ENCODE data around the gene TCP1.
"Not testable (repeated sequence)": the region's sequence is repeated elsewhere in the genome, so short reads cannot be mapped to it uniquely, and the experiment has no call there.

Gene TCP1

DNA sequence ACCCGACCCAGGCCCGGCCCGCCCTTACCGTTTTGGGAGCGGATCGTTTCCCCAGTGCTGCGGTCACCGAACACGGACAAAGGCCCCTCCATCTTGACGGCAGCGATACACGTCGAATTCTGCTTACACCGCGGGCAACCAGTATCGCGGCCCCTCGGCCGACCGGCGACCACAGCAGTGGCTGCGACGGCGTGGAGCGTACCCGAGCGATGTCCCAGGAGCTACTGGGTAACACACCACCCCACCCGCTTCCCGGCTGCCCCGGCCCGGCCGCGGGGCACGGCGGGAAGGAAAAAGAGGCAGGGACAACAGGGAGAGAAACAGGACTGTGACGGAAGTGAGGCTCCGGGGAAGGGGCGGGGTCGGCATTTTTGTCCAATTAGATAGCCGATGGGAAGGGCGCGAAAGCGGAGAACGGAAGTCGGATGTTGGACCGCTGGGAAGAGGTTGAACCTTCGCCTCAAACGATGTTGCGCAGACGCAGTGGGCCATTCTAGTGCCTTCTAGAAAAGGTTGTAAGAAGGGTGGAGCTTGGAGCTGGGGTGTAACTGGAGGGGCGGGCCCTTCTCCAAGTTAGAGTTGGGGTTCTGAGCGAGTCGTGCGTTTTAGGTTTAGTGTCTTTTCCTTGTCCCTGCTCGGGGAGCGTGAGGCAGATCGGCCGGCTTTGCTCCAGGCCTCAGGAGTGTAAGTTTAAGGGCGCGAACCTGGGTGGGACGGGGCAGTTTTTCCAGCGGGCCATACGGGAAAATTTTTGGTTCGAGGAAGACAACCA lies at the start of gene TCP1:
Gene TCP1, minus strand, starts transcription at position 226 of the 772 bp plus-strand sequence. Its CDS starts 134 bp downstream, at position 92.
- peak; percentile 99 for DNase-seq

DNA sequence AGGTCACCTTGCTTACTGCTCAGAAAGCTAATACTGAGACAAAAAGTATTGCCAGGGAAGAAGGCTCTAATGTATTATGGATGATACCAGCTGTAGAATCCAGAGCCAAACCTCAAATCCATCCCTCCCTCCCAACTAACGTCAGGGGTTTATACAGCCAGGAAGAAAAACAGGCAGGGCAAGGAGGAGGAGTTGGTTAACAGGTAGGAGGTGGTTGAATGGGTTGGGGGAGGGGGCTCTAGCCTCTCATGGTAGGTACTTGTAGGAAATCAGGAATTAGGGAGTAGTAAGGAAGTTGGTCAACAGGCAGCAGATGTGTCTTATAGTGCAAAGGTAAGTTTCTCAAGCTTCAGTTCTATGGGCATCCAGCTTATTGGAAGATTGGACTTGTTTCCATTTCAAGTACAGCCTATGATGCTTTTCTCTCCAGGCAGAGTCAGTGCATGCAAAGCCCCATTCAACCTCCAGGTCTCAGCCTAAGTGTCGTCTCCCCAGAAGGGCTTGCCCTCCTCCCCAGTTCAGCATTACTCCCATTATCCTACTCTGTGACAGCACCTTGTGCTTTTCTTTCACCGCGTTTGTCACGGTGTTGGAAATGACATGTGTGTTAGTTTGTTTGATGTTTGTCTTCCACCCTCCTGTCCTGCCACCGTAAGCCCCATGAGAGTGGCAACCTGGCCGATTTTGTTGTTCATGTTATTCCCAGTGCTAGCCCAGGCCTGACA lies 48.8 kb upstream of the TCP1 start:
- DNase-seq: peak; percentile 42

DNA sequence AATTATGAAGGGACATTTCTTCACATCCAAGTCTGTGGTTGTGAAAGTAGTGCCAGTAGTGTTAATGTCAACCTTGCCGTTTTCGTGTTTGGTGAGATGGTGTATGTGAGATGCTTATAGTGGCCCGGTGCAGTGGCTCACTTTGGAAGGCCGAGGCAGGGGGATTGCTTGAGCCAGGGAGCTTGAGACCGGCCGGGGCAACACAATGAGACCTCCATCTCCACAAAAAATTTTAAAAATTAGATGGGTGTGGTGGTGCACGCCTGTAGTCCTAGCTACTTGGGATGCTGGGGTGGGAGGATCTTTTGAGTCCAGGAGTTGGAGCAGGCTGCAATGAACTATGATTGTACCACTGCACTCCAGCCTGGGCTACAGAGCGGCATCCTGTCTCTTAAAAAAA lies 48.1 kb upstream of the TCP1 start:
- DNase-seq: no peak

DNA sequence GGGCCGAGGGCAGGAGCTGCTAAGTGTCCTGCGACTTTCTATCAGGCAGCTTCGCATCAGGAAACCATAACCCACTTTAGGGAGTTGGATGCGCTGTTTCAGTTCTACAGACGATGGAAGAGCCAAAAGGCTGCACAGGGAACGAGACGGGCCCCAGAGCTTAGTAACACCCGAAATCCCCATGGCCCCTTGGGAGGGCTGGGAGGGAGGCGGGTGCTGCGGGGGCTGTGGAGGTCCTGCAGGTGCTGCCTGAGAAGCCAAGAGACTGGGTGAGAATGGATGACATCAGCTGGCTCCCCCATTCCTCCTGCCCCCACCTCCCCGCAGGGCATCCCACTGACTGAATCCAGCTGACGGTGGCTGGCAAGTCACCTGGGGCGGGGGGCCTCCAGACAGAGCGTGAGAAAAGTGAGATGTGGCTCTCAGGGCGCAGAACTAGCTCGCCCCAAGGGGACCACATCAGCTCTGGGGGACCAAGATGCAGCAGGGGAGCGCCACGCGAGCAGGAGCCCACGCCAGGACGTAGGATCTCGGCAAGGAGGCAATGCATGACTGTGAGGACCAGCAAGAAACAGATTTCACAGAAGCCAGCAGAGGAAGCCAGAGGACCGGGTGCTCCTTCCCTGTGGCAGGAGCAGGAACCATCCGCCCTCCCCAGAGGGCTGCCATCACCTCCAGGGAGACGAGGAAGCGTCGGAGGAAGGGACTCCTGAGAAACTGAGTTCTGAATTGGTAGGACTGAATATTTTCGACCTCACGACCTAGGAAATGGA lies 47.5 kb upstream of the TCP1 start:
- no peak for DNase-seq

DNA sequence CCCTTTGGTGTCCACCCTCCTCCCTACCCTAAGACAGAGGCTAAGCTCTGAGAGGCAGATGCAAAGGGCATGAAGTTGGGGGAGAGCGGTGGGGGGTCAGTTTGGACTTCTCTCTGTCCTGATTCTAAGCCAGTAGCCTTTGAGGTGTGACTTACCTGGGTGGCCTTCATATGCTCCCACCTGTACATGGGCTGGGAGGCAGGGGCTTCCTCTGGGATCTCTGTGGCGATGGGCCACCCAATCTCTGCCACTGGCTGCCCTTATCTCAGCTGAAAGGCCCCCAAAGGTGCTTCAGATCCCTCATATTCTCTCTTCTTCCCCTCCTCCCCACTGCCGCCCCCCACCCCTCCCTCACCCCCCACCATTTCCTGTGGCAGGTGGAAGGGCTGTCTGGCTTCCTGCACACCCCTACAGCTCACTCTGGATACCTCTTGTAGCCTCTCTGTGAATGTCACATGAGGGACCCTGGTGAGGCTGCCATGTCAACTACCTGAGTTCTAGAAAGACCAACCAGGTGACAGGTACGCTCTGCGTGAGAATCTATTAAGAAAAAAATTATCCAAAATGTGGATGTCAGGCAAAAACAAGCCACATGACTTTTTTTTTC lies 44.7 kb upstream of the TCP1 start:
- no peak for DNase-seq

DNA sequence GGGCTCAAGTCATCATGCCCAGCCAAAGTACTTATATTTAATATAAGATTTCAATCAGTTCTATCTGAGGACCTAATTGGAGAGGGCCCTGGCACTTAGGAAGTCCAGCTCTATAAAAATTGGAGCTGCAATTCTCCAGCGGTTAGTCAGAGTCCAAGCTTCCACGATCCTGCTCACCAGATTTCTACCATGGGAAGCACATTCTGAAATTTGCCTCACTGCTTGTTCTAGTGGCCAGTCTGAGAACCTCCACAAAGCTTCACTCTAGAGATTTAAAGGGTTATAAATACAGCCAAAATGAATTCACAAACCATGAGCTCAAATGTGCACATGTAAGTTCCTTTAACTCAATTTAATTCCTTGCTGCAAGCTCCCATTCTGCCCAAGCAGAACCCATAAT lies 44.2 kb upstream of the TCP1 start:
- peak; percentile 22 for DNase-seq

DNA sequence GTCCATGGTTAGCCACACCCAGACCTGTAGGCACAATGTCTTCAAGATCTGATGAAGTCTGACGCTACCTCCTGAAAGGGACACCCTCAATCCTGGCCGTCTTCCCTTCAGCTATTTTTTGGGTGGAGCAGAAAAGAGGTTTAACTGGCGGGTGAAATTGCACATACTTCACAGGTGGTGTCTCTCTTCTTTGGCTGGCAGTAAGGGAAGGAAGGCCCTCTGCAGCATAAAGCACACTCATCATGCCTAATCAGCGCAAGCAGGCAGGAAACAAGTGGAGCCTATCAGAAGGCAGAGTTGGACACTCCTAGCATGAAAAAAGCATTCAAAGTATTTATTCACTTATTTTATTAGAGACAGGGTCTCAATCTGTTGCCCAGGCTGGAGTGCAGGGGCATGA lies 43.5 kb upstream of the TCP1 start:
- DNase-seq: peak; percentile 29

DNA sequence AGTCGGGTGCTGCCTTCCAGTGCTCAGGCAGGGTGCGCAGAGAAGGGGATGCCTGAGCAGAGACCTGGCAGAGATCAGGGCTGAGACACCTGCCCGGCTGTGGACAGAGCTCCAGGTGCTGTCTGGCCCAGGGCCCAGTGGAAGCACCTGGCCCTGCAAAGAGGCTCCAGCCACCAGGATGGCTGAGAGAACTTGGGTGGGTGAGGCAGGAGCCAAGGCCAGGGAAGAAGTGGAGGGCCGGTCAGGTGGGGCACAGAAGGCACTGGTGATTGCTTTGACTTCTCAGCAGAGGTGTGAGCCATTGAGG lies 41.9 kb upstream of the TCP1 start:
- no peak for DNase-seq

DNA sequence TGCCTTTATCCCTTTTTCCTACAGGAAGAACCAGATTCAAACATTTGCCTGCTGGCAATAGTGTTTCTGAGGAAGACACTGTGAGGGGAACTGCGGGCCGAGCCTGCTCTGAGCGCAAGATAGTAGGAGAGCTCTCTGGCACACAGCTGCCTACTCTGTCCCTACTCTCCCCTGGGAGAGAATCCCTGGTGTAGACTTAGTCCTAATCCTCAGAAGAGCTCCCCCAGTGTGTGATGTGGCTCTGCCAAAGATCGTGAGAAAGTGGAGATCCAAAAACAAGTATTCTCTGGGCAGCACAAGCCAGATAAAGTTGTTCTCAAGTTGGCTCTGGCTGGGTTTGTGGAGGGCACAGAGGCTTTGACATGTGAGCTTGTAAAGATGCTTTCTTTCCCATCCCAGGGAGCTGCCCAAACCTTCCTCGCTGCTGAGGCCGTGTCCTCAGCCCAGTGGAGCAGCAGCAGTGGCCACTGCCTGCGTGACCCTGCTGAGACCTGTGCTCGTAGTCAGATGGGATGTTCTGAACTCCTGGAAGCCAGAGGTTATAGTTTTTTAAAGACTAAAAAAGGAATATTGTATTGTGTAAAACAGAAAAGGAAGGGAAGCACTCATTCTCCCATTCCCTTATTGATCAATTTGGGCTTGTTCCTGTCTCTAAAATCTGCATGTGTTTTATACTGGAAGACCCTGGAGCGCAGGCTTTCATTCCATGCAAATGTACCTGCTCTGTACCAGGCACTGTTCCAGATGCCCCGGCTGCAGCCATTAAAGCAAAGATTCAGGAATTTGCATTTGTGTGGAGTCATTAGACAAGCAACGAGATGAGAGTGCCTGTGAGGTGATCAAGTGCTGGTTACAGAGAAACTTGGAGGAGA lies 41.3 kb upstream of the TCP1 start:
- no peak for DNase-seq

DNA sequence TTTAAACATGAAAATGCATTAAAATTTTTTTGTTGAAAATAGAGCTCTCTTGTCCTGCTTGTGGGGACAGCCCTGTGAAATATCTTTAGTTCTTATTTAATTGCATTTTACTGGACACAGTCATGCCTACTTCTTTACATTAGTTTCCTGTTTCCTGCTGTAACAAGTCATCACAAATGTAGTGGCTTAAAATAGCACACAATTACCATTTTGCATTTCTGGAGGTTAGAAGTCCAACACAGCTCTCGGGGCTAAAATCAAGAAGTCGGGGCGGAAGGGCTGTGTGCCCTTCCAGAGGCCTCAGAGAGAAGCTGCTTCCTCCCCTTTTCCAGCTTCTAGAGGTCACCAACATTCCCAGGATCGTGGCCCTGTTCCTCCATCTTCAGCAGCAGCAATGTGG lies 40.1 kb upstream of the TCP1 start:
- no peak for DNase-seq

DNA sequence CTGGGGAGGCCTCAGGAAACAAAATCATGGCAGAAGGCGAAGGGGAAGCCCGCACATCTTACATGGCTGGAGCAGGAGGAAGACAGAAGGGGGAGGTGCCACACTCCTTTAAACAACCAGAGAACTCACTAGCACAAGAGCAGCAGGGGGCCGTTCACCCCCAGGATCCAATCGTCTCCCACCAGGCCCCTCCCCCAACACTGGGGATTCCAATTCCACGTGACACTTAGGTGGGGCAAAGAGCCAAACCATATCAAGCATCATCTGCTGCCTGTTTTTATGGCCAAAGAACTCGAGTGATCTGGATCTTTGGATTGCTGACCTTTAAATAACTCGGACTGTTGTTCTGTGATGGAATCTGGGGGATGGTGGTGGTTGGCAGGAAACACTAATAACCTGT lies 38.7 kb upstream of the TCP1 start:
- no peak for DNase-seq

DNA sequence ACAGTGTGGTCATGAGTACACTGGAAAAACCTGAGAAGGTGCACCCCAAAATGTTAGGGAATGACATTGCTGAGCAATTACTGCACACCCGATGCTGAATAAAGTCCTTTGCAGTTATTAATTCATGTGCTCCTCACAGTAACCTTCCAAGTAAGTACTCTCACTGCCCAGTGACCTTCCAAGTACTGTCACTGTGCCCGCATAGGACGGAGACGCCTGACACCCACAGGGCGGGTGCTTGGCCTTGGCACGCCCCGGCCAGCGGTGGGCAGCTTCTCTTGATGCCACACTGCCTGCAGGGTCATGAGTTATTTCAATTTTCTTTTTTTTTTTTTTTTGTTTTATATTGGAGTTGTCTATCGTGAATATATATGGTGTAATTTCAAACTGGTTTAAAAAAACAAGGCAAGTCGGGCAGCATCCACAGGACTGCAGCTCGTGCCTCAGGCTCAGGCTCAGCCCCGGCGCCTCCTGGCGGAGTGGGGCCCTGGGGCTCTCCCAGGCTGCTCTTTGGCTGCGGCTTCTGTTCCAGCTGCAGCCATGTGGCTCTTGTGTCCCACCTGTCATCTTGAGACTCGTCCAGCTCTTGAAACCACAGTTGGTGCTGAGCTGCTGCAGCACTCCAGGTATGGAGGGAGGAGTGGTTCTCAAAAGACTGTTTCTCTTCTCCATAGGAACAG lies 37.7 kb upstream of the TCP1 start:
- no peak for DNase-seq

DNA sequence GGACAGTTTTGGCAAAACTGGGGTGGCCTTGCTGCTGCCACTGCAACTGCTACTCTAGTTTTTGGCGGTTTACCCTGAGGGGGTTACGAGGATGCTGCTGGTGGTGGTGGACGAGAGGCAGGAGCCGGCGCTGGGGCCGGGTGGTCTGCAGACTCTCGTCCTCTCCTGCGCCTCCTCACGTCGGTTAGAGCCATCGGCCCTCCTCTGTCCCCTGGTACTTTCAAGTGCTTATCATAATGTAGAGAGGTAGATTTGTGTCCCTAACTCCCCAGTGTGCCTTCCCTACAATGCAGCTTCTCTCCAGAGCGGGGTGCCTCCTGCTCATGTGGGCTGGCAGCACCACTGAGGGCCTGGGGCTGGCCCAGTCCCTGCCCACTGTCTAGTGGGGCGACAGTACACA lies 36.6 kb upstream of the TCP1 start:
- DNase-seq: no peak

DNA sequence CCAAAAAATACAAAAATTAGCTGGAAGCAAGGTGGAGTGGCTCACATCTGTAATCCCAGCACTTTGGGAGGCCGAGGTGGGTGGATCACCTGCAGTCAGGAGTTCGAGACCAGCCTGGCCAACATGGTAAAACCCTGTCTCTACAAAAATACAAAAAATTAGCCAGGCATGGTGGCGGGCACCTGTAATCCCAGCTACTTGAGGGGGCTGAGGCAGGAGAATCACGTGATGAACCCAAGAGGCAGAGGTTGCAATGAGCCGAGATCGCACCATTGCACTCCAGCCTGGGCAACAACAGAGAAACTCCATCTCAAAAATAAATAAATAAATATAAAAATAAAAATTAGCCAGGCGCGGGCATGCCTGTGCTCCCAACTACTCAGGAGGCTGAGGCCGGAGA lies 35.3 kb upstream of the TCP1 start:
- DNase-seq: not testable (repeated sequence)

DNA sequence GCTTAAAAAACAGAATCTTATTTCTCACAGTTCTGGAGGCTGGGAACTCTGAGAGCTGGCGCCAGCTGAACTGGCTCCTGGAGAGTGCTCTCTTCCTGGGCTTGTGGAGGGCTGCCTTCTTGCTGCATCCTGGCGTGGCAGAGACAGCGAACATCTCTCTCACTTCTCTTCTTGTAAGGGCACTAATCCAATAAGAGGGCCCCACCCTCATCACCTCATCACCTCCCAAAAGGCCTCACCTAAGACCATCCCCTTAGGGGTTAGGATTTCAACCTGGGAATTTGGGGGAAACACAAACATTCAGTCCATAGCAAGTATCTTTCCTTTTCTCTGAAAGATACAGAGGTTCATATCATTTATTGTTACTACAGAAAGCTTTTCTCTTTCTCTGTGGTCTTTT lies 34.6 kb upstream of the TCP1 start:
- no peak for DNase-seq

DNA sequence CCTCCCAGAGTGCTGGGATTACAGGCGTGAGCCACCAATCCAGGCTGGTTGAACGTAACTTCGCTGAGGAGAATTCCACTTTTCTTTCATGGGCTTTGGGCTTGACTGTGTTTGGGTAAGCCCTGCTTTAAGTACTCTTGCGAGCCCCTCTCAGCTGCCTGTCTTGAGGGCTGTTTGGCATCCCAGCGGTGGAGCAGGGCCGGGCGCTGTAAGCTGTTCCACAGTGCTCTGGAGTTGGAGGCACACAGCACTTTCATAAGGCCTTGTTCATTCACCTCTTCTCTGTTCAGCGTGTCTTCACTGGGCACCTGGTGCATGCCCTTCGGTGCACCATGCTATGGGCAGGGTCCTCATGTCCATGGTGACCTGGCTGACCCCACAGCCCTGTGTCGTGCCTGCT lies 32.3 kb upstream of the TCP1 start:
- DNase-seq: no peak

DNA sequence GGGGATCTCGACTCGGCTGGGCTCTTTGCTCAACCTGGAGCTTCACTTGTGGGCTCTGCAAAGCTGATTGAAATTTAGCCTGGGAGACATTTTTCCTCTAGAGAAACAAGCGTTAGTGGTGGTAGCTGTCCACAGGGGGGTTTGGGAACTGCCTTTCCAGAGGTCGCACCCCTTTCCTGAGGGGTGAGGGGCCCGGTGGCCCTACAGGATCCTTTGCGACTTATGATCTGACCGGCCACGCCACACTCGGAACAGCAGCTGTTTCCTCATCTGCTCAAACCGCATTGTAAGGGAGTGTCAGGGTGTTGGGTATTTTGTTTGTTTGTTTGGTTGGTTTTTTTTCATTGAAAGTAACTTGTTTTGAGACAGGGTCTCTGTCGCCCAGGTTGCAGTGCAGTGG lies 31.7 kb upstream of the TCP1 start:
- no peak for DNase-seq

DNA sequence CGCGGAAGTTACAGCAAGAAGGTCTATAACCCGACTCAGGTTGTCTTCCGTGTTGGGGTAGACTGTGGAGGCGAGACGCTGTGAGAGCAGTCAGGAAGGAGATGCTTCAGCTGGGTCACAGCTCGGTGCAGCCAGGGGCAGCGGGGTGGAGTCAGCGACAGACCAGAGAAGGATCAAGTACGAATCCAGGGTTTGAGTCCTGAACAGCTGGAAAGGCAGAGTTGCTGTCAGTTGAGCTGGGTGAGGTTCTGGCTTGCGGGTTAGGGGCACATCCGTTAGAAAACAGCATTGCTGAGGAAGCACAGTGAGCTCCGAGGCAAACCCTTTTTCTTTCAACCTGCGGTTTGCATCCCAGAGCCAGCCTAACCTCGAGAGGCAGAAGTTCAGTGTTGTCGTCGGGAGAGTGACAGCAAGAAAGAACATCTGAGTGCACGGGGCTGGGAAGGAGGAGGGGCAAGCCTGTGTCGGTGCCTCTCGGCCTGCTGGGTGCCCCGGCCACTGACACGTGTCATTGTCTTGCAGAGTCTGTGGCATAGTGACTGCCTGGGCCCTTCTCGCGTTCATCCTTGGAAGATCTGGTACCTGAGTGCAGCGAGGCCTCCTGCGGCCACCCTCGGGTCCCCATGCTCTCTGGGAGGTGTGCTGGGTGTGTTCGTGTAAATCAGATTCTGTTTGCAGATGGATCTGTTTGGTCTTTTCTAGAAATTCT lies 30.7 kb upstream of the TCP1 start:
- DNase-seq: no peak

DNA sequence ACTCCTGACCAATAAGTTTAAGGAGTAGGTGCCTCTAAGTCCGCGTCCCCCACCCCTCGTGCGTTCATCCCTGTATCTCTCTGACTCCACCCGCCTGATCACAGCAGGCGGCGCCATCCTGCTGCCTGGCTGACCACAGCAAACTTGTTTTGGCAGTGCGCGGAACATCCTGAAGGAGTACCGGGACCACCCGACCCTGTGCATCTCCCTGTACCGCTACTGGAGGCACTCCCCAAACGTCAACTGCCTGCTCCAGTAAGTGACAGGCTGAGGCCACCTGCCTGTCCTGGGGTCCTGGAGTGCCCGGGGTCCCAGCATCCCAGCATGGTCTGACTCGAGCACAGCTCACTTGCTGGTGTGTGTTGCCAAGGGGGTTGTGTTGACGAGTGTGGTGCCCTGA lies 29.7 kb upstream of the TCP1 start:
- no peak for DNase-seq

DNA sequence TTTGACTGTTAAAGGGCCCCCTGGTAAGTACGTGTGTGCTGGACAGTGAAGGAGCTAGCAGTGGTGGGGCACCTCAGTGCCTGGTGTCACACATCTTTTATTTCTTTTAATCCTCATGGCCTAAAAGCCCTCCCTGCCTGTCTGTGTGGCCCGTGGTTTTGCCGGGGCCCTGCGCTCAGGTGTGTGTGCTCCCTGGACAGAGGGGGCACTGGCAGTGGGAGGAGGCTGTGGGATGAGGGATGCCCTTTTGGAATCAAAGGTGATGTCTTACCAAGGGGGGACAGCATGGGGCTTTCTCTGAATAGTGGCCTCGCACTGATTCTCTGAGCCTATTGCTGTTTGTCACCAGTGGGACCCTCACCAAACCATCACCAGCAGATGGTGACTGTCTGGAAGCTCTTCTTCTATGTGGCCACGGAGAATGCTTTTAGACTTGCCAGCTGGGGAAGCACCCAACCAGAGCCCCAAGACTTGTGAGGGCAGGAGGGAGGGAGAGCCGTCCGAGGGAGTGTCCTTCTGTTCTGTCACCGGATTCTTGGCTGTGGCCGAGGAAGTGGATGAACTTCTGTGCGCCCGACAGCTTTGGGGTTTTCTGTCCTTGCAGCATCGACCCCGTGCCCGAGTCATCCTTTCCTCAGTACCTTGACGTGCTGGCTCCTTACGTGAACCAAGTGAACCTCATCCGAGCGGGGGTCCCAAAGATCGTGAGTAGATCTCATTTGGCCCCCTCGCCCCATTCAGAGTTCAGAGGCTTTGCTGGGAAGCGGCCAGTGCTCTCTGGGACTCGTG lies 28.7 kb upstream of the TCP1 start:
- no peak for DNase-seq
